Measurements from ENCODE around the gene PLXND1.
"Not testable (repeated sequence)": the region's sequence is repeated elsewhere in the genome, so short reads cannot be mapped to it uniquely, and the experiment has no call there.

PLXND1 gene

GRCh38 chr3:129552287-129553050, 54.0 kb downstream of the PLXND1 start:
- no peak for DNase-seq (ENCODE audit: low read depth in 2 of 2)

DNA sequence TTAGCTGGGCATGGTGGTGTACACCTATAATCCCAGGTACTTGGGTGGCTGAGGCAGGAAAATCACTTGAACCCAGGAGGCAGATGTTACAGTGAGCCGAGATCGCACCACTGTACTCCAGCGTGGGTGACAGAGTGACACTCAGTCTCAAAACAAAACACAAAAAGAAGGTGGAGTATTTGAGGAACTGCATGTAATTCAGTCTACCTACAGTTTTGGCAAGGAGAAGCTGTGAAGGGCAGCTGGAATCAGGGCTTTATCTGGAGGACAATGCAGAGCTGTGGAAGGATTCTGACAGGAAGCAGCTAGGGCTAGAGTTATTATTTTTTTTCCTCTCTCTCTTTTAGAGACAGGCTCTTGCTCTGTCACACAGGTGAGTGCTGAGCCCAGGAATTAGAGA, 56.7 kb downstream of the PLXND1 start:
- no peak for DNase-seq (ENCODE audit: low read depth in 2 of 2)

DNA sequence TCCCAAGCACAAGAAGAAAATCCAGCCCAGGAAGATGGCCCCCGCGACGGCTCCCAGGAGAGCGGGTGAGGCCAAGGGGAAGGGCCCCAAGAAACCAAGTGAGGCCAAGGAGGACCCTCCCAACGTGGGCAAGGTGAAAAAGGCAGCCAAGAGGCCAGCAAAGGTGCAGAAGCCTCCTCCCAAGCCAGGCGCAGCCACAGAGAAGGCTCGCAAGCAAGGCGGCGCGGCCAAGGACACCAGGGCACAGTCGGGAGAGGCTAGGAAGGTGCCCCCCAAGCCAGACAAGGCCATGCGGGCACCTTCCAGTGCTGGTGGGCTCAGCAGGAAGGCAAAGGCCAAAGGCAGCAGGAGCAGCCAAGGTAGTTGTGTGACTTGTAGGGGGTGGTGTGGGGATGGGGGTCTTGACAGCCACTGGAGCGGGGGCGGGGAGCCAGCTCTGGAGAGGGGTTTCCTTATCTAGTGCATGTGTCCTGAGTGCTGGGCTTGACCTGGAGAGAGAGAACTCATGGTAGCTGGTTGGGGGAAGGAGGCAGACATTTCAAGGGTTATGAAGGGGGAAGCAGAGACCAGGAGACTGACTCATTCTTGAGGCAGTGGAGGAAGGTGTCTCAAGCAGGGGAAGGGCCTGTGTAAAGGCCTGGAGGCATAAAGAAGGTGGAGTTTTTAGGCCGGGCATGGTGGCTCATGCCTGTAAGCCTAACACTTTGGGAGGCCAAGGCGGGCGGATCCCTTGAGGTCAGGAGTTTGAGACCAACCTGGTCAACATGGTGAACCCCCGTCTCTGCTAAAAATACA, 57.3 kb downstream of the PLXND1 start:
- no peak for DNase-seq (ENCODE audit: low read depth in 2 of 2)

DNA sequence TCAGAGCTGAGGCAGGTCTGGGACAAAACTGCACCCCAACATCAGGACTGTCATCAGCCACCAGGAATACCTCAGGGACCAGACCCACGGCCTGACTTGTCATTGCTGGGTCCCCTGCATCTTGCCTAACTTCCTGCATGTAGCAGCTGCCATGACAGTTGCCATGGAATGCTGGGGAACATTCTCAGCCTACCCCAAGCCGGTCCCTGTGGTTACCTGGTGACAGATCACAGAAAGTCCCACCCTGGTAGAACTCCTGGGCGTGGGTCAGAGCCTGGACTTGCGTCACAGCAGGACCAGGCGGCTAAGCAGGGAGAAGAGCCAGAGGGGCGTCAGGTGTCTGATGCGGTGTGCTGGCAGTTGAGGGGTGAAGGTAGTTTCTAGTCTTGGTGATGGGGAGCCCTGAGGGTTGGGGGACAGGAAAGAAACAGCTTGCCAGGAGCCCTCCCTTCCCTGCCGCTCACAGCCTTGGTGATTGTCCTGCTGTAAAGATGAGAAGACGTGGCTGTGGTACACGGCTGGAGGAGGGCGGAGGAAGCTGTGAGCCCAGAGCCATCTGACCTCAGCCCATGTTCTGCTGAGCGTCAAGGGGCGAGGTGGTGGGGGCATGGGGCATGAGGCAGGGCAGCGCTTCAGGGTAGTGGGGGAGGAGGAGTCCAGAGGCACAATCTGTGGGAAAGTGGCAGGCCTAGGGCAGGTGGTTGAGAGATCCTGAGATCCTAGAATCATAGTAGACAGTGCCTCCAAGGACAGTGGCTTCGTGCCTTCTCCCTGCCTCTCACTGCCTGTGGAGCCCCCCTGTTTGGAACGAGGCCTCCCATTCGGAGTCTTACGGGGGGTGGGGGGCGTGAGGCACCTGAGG, 58.1 kb downstream of the PLXND1 start:
- DNase-seq (ENCODE audit: low read depth in 2 of 2): no peak

- no peak for DNase-seq (ENCODE audit: low read depth in 2 of 2)
Measured at GRCh38 chr3:129547241-129547640, 59.2 kb downstream of the PLXND1 start.

- not testable (repeated sequence) for DNase-seq (ENCODE audit: low read depth in 2 of 2)
Measured at GRCh38 chr3:129545951-129546350, 60.5 kb downstream of the PLXND1 start.

DNA sequence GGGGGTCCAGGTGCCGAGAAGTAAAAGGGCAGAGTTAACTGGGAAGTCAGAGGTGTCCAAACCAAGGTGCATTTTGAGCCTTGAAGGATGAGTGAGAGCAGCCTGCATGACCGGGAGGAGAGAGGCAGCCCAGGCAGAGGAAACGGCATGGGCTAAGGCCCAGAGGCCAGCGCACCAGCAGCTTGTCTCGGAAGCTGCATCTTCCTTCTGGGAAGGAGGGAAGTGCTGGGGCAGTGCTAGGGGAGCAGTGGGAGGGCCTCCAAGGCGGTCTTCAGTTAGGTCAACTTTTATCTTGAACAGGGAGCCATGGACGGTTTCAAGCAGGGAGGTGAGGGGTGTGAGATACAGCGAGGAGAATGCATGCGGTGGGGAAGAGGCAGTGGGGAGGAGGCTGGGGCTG, 62.5 kb downstream of the PLXND1 start:
- DNase-seq (ENCODE audit: low read depth in 2 of 2): no peak

GRCh38 chr3:129543156-129543790, 63.2 kb downstream of the PLXND1 start, which contains the start of gene H1-8:
TSS of gene H1-8 (plus strand) at chr3:129543175. CDS start at chr3:129543219, 44 bp downstream.
- DNase-seq (ENCODE audit: low read depth in 2 of 2): no peak

DNA sequence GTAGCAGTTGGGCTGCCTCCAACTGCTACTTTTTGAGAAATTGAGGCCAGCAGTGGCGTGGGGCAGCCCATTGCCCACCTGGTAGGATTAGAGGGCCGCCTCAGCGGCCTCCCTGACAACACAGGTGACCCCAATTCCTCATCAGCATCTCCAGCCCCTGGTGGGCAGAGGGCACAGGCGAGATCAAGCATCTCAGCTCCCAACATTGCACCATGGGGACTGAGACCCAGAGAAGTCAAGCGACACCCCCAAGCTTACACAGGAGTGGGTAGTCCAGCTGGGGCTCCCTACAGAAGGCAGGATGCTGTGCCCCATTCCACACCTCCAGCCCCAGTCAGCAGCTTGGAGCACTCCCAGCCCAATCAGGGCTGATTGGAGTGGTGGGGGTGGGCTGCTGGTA, 63.7 kb downstream of the PLXND1 start:
- DNase-seq (ENCODE audit: low read depth in 2 of 2): no peak

DNA sequence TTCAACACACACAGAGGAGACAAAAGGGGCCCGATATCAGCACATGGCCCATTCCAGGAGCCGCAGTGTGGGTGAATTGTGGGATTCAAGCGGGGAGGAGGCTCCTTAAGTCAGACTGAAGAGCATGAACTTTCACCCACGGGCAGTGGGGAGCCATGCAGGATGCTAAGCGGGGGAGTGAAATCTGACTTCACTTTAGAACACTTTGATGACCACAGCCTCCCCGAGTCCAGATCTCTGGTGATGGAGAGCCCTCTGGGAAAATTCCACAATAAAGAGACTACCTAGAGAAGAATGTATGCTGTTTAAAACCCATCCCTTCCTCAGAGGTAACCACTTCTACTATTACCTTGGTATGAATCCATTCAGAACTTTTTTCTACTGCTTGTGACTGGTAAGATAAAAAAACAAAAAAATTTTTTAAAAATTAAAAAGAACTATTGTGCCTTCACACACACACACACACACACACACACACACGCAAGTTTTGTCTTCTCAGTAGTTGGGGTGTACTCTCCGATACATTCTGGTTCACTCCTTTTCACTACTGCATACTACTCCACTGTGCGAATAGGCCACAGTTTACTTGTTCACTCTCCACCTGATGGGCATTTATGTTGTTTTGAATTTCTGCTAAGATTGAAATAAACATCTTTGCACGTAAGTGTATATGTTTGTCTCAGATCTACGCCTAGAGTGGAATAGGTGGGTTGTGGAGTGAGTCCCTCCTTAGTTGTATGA, 65.5 kb downstream of the PLXND1 start:
- DNase-seq (ENCODE audit: low read depth in 2 of 2): no peak

- no peak for DNase-seq (ENCODE audit: low read depth in 2 of 2)
Measured at GRCh38 chr3:129539206-129539605, 67.3 kb downstream of the PLXND1 start.

GRCh38 chr3:129536804-129537203, 69.7 kb downstream of the PLXND1 start:
- DNase-seq (ENCODE audit: low read depth in 2 of 2): no peak

GRCh38 chr3:129536374-129536667, 70.2 kb downstream of the PLXND1 start:
- DNase-seq (ENCODE audit: low read depth in 2 of 2): no peak

DNA sequence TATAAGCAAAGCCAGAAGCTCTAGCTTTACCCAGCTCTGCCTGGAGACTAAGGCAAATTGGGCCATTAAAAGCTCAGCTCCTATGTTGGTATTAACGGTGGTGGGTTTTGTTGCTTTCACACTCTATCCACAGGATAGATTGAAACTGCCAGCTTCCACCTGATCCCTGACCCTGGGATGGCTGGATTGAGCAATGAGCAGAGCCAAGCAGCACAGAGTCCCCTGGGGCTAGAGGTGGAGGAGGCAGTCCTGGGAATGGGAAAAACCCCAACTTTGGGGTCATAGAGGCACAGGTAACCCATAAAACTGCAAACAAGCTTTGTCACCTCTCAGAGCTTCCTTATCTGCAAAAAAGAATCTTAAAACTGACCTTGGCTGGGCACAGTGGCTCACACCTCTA, 71.4 kb downstream of the PLXND1 start:
- DNase-seq (ENCODE audit: low read depth in 2 of 2): no peak

- DNase-seq (ENCODE audit: low read depth in 2 of 2): no peak
Measured at GRCh38 chr3:129534428-129535027, 71.9 kb downstream of the PLXND1 start.

DNA sequence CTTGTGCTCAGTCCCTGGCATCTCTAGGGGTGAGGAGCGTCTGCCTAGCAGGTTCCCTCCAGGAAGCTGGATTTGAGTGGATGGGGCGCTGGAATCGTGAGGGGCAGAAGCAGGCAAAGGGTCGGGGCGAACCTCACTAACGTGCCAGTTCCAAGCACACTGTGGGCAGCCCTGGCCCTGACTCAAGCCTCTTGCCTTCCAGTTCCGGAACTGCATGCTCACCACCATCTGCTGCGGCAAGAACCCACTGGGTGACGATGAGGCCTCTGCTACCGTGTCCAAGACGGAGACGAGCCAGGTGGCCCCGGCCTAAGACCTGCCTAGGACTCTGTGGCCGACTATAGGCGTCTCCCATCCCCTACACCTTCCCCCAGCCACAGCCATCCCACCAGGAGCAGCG, 73.1 kb downstream of the PLXND1 start:
- no peak for DNase-seq (ENCODE audit: low read depth in 2 of 2)

GRCh38 chr3:129532261-129532660, 74.2 kb downstream of the PLXND1 start:
- no peak for DNase-seq (ENCODE audit: low read depth in 2 of 2)

GRCh38 chr3:129531699-129532098, 74.8 kb downstream of the PLXND1 start:
- no peak for DNase-seq (ENCODE audit: low read depth in 2 of 2)

DNA sequence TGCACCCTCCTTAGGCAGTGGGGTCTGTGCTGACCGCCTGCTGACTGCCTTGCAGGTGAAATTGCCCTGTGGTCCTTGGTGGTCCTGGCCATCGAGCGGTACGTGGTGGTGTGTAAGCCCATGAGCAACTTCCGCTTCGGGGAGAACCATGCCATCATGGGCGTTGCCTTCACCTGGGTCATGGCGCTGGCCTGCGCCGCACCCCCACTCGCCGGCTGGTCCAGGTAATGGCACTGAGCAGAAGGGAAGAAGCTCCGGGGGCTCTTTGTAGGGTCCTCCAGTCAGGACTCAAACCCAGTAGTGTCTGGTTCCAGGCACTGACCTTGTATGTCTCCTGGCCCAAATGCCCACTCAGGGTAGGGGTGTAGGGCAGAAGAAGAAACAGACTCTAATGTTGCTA, 75.7 kb downstream of the PLXND1 start:
- no peak for DNase-seq (ENCODE audit: low read depth in 2 of 2)

GRCh38 chr3:129530251-129530791, 76.2 kb downstream of the PLXND1 start:
- no peak for DNase-seq (ENCODE audit: low read depth in 2 of 2)

Data from stimulated activated CD4-positive, alpha-beta T cell treated with anti-CD3 and anti-CD28 coated beads, Interleukin-1b, Interleukin-23, amount 100 ng/mL, for 1 hour (primary cell).